ENCODE measurements around the gene TM7SF2.

TM7SF2 gene

GRCh38 chr11:65126624-65127274, 15.1 kb downstream of the TM7SF2 start:
- no peaks in the 10 kb centered on the region for H3K4me1 ChIP-seq (ENCODE audit: insufficient read depth, low read length)

GRCh38 chr11:65127473-65128181, 16.0 kb downstream of the TM7SF2 start:
- Histone ChIP-seq H3K9ac (ENCODE audit: low read depth, low read length) (no peak overlapping the region), H3K4me1 (ENCODE audit: insufficient read depth, low read length) (no peaks in the 10 kb centered on the region), H3K4me3 (ENCODE audit: low read length) (no peak overlapping the region), H3K27me3 (ENCODE audit: insufficient read depth, low read length) (no peaks in the 10 kb centered on the region), H3K36me3 (ENCODE audit: insufficient read depth, low read depth, low read length) (peaks cover 86% of the 10 kb centered on the region), H3K9me3 (ENCODE audit: insufficient read depth, low read depth, low read length) (no peaks in the 10 kb centered on the region), H3K27ac (ENCODE audit: low read length) (no peak overlapping the region)

More at GRCh38 chr11:65126624-65127274, 15.1 kb downstream of the TM7SF2 start:
- Histone ChIP-seq H3K4me3 (ENCODE audit: low read length) (no peak overlapping the region), H3K27me3 (ENCODE audit: insufficient read depth, low read length) (no peaks in the 10 kb centered on the region), H3K9ac (ENCODE audit: low read depth, low read length) (no peak overlapping the region), H3K27ac (ENCODE audit: low read length) (no peak overlapping the region), H3K36me3 (ENCODE audit: insufficient read depth, low read depth, low read length) (peaks cover 79% of the 10 kb centered on the region), H3K9me3 (ENCODE audit: insufficient read depth, low read depth, low read length) (no peaks in the 10 kb centered on the region)

- Histone ChIP-seq H3K27ac (ENCODE audit: low read length) (no peak overlapping the region), H3K36me3 (ENCODE audit: insufficient read depth, low read depth, low read length) (peaks cover 89% of the 10 kb centered on the region)
These were observed 16.8 kb downstream of the TM7SF2 start for GRCh38 chr11:65128182-65129145.

GRCh38 chr11:65129649-65130441, 18.2 kb downstream of the TM7SF2 start:
- Histone ChIP-seq H3K9ac (ENCODE audit: low read depth, low read length) (no peak overlapping the region), H3K9me3 (ENCODE audit: insufficient read depth, low read depth, low read length) (no peaks in the 10 kb centered on the region), H3K27me3 (ENCODE audit: insufficient read depth, low read length) (no peaks in the 10 kb centered on the region), H3K4me1 (ENCODE audit: insufficient read depth, low read length) (no peaks in the 10 kb centered on the region), H3K27ac (ENCODE audit: low read length) (no peak overlapping the region), H3K36me3 (ENCODE audit: insufficient read depth, low read depth, low read length) (peaks cover 77% of the 10 kb centered on the region), H3K4me3 (ENCODE audit: low read length) (no peak overlapping the region)

More at GRCh38 chr11:65128182-65129145, 16.8 kb downstream of the TM7SF2 start:
- Histone ChIP-seq H3K4me3 (ENCODE audit: low read length) (no peak overlapping the region), H3K27me3 (ENCODE audit: insufficient read depth, low read length) (no peaks in the 10 kb centered on the region), H3K9me3 (ENCODE audit: insufficient read depth, low read depth, low read length) (no peaks in the 10 kb centered on the region), H3K4me1 (ENCODE audit: insufficient read depth, low read length) (no peaks in the 10 kb centered on the region), H3K9ac (ENCODE audit: low read depth, low read length) (no peak overlapping the region)

GRCh38 chr11:65130631-65131416, 19.2 kb downstream of the TM7SF2 start:
- Histone ChIP-seq H3K9me3 (ENCODE audit: insufficient read depth, low read depth, low read length) (no peaks in the 10 kb centered on the region), H3K4me1 (ENCODE audit: insufficient read depth, low read length) (no peaks in the 10 kb centered on the region), H3K4me3 (ENCODE audit: low read length) (no peak overlapping the region), H3K27ac (ENCODE audit: low read length) (no peak overlapping the region), H3K27me3 (ENCODE audit: insufficient read depth, low read length) (no peaks in the 10 kb centered on the region), H3K9ac (ENCODE audit: low read depth, low read length) (no peak overlapping the region), H3K36me3 (ENCODE audit: insufficient read depth, low read depth, low read length) (peaks cover 68% of the 10 kb centered on the region)

- Histone ChIP-seq H3K27ac (ENCODE audit: low read length) (no peak overlapping the region), H3K9ac (ENCODE audit: low read depth, low read length) (no peak overlapping the region)
These were observed 19.7 kb downstream of the TM7SF2 start for GRCh38 chr11:65131417-65131776.

GRCh38 chr11:65131895-65132237, 20.2 kb downstream of the TM7SF2 start:
- Histone ChIP-seq H3K36me3 (ENCODE audit: insufficient read depth, low read depth, low read length) (peaks cover 57% of the 10 kb centered on the region), H3K4me1 (ENCODE audit: insufficient read depth, low read length) (no peaks in the 10 kb centered on the region), H3K9me3 (ENCODE audit: insufficient read depth, low read depth, low read length) (no peaks in the 10 kb centered on the region), H3K9ac (ENCODE audit: low read depth, low read length) (no peak overlapping the region), H3K27me3 (ENCODE audit: insufficient read depth, low read length) (no peaks in the 10 kb centered on the region), H3K4me3 (ENCODE audit: low read length) (no peak overlapping the region), H3K27ac (ENCODE audit: low read length) (no peak overlapping the region)

More at GRCh38 chr11:65131417-65131776, 19.7 kb downstream of the TM7SF2 start:
- Histone ChIP-seq H3K36me3 (ENCODE audit: insufficient read depth, low read depth, low read length) (peaks cover 62% of the 10 kb centered on the region), H3K9me3 (ENCODE audit: insufficient read depth, low read depth, low read length) (no peaks in the 10 kb centered on the region), H3K4me3 (ENCODE audit: low read length) (no peak overlapping the region), H3K27me3 (ENCODE audit: insufficient read depth, low read length) (no peaks in the 10 kb centered on the region), H3K4me1 (ENCODE audit: insufficient read depth, low read length) (no peaks in the 10 kb centered on the region)

- no peaks in the 10 kb centered on the region for H3K9me3 ChIP-seq (ENCODE audit: insufficient read depth, low read depth, low read length)
- no peak overlapping the region for H3K27ac ChIP-seq (ENCODE audit: low read length)
- no peaks in the 10 kb centered on the region for H3K27me3 ChIP-seq (ENCODE audit: insufficient read depth, low read length)
- H3K4me3 ChIP-seq (ENCODE audit: low read length), result no peak overlapping the region; the same call in 1 of the 2 replicates
- no peak overlapping the region for H3K9ac ChIP-seq (ENCODE audit: low read depth, low read length)
- H3K36me3 ChIP-seq (ENCODE audit: insufficient read depth, low read depth, low read length), result peaks cover 52% of the 10 kb centered on the region
- H3K4me1 ChIP-seq (ENCODE audit: insufficient read depth, low read length), result no peaks in the 10 kb centered on the region
These were observed 20.7 kb downstream of the TM7SF2 start for GRCh38 chr11:65132238-65132987.

GRCh38 chr11:65132988-65133700, 21.5 kb downstream of the TM7SF2 start:
- H3K9me3 ChIP-seq (ENCODE audit: insufficient read depth, low read depth, low read length), result no peaks in the 10 kb centered on the region

GRCh38 chr11:65133724-65134123, 22.1 kb downstream of the TM7SF2 start:
- Histone ChIP-seq H3K4me3 (ENCODE audit: low read length) (peak overlapping the region; percentile 88), H3K4me1 (ENCODE audit: insufficient read depth, low read length) (no peaks in the 10 kb centered on the region), H3K36me3 (ENCODE audit: insufficient read depth, low read depth, low read length) (peaks cover 39% of the 10 kb centered on the region), H3K9me3 (ENCODE audit: insufficient read depth, low read depth, low read length) (no peaks in the 10 kb centered on the region), H3K27ac (ENCODE audit: low read length) (no peak overlapping the region), H3K27me3 (ENCODE audit: insufficient read depth, low read length) (no peaks in the 10 kb centered on the region), H3K9ac (ENCODE audit: low read depth, low read length) (peak overlapping the region; percentile 87)

More at GRCh38 chr11:65132988-65133700, 21.5 kb downstream of the TM7SF2 start:
- H3K36me3 ChIP-seq (ENCODE audit: insufficient read depth, low read depth, low read length), result peaks cover 44% of the 10 kb centered on the region
- no peak overlapping the region for H3K27ac ChIP-seq (ENCODE audit: low read length)
- H3K27me3 ChIP-seq (ENCODE audit: insufficient read depth, low read length), result no peaks in the 10 kb centered on the region
- peak overlapping the region; percentile 88 for H3K4me3 ChIP-seq (ENCODE audit: low read length)
- H3K4me1 ChIP-seq (ENCODE audit: insufficient read depth, low read length), result no peaks in the 10 kb centered on the region
- peak overlapping the region; percentile 87; the same call in 1 of the 2 replicates for H3K9ac ChIP-seq (ENCODE audit: low read depth, low read length)
